Embryonic facial prominence (tissue), 1 donor: ENCODE results near the gene RHPN2.
"Not testable (repeated sequence)": the region's sequence is repeated elsewhere in the genome, so short reads cannot be mapped to it uniquely, and the experiment has no call there.

Experiments used
- DNase-seq: peaks from one replicate; pipeline ENCODE4 v3.0.0-alpha.2; 2016; ENCODE audit errors: extremely low spot score

The RHPN2 gene

DNA sequence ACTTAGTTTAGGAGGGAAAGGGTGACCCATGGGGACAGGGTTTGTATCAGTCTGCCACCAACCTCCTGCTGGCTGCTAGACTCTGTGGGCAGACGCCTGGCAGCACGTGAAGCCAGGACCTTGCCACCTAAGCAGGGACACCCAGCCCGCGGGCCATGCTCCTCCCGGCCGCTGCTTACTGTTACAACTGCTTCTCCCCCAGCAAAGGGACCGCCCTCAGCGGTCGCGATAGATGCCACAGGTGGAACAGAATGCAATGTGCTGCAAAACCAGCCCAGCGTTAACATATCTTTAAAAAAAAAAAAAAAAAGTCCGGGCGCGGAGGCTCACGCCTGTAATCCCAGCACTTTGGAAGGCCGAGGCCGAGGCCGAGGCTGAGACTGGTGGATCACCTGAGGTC lies 1.9 kb upstream of the RHPN2 start:
- DNase-seq = no peak

DNA sequence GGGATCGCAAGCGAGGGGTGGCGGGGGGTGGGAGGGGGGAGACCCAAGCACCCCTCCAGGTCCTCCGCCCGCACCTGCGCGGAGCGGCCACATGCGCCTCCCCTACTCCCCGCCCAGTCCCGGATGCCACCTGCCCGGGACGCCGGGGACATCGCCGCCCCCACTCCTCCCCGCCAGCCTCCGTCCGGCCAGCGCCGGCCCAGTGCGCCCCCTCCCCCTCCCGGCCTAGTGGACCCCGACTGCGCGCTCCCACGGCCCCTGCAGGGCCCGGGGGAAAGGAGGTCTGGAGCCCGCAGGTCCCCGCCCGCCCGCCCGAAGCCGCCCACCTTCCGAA lies 263 bp downstream of the RHPN2 start:
- DNase-seq = no peak

DNA sequence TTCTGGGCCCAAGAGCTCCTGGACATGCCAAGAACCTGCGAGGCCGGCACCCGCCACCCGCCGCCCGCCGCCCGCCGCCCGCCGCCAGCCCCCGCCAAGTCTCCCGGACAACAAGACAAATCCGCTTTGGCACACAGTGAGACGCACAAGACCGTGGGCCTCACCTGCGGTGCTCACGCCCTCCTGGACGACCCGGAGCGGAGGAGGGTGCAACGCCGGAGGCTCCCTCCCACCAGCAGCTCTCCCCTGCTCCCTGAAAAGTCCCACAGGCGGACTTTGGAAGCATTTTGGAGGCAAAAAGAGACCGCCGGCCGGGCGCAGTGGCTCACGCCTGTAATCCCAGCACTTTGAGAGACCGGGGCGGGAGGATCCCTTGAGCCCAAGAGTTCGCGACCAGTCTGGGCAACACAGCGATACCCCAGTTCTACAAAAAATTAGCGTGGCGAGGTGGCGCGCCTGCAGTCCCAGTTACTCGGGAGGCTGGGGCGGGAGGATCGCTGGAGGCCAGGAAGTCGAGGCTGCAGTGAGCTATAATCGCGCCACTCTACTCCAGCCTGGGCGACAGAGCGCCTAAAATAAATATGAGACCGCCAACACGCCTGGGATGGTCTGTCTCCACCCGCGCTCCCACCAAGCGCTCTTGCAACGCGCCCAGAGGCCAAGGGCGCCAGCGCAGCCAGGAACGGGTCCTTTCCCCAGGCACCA lies 783 bp downstream of the RHPN2 start:
- DNase-seq = no peak

DNA sequence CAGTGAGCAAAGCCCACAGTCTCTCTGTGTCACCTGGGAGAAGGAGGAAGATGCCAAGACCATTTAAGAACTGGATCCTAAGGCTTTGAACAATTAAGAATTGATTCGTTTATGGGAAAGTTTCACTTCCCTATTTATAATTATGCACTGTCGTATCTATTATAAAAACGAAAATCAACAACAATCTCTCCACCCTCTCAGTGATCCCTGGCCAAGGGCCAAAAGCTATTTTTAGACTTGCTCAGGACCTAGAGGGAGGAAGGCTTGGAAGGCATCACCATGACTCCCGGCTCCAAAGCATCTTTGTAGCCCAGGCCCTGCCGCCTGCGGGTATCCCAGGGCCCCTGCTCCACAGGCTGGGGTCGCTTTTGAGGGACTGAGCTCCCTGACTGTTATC lies 1.3 kb downstream of the RHPN2 start:
- no peak for DNase-seq

- no peak for DNase-seq
Measured at GRCh38 chr19:33062902-33063301, 1.8 kb downstream of the RHPN2 start.

DNA sequence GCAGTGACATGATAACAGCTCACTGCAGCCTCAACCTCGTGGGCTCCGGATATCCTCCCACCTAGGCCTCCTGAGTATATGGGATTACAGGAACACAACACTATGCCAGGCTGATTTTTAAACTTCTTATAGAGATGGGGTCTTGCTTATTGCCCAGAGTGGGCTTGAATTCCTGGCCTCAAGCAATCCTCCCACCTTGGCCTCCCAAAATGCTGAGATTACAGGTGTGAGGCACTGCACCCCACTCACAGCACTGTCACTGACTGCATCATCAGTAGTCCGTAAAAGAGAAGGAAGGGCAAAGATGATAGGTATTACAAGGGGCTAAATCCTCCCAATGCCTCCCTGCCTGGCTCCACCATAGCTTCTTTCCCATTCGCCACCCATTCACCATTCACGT lies 4.1 kb downstream of the RHPN2 start:
- DNase-seq = no peak

- no peak for DNase-seq
Measured at GRCh38 chr19:33055718-33056117, 9.0 kb downstream of the RHPN2 start.

- no peak for DNase-seq
Measured at GRCh38 chr19:33054623-33055022, 10.1 kb downstream of the RHPN2 start.

- DNase-seq = no peak
Measured at GRCh38 chr19:33052352-33052972, 12.2 kb downstream of the RHPN2 start.

- DNase-seq = no peak
Measured at GRCh38 chr19:33050110-33050509, 14.6 kb downstream of the RHPN2 start.

DNA sequence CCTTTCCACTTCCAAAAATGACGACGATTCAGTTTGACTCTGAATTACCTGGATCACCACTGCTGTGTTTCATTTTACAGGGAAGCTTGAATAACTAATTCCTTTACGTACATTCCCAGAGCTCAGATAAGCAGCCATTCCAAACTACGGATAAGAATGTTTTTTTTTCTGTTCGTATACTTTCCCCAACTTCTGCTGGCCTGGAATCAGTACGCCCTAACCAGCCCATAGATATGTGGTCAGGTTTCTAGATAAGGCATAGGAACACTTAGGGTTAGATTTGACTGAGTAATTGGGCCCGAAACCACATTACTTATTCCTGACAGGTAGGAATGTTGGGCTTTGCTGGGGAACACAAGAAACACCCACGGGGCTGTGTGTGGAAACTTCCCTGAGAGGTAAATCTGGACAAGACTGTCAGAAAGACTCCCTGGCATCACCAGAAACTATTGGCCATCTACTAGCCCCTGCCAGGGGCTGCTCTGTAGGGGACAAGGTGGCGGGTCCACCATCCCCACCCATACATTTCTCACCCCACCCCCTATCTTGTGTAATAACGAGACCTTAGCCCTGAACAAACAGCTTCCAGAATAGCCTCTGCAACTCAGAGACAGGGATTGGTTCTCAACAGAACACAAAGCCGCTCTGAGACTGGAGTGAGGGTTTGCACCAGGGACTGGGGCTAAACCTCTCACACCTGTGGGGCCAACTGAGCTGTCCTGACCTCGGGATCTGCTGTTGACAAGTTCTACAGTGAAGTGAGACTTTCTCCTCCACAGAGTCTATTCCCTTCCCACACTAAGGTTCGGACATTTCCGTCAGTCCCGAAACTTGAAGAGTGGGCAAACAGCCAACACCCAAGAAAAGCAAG lies 15.6 kb downstream of the RHPN2 start:
- no peak for DNase-seq

DNA sequence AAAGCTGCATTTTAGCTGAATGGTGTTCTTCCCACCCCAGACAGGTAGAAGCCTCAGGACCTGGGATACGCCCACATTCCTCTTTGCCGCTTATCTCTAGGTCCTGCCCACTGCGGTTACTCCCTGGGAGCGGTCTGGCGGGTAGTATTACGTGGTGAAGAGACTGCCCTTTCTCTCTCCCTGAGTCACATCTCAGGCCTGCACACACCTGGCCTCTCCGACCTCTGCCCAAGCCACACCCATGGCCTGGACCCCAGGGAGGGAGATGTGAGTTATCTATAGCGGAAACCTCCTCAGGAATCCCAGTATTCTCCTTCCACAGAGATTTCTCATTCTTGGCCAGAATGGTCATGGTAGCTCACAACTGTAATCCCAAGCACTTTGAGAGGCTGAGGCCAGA lies 17.3 kb downstream of the RHPN2 start:
- no peak for DNase-seq

DNA sequence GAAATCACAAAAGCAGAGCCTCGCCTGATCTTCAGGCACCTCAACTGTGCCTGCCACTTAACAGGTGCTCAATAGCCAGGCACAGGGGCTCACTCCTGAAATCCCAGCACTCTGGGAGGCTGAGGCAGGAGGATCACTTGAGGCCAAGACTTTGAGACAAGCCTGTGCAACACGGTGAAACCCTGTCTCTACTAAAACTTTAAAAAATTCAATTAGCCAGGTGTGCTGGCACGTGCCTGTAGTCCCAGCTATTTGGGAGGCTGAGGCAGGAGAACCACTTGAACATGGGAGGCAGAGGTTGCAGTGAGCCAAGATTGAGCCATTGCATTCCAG lies 22.9 kb downstream of the RHPN2 start:
- not testable (repeated sequence) for DNase-seq

DNA sequence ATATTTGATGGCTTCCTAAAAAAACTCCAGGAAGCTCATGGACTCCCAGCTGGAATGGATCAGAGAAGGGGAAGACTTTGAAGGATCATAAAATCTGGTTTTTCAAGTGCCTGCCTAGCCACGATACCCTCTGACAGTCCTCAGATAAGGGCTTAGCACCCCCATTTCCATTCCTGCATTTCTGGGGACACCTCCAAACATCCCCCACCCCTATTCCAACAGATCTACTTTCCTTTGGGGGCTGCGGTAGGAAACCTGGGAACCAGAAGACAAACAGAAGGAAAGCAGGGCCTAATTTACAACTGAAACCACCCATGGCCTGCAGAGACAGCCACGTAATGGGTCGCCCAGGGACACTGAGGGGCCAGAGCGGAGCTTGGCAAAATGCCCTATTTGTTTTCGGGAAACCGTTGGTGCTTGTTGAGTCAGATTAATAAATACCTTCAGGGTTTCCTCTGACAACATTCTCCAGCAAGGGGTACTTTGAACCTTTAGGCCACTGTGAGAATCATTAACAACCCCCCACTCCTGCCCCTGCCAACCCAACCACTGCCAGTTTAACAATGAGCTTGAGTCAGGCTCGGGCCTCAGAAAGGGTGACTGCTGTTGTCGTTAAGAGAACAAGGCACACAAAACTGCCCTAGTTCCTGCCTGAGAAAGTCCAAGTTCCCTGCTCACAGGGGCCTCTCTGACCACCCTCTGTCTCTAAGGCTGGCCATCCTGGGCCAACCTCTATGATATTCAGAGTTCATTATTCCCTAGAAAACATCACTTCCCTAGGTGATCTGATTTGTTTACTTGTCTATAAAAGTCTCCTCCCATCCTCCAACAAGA lies 23.5 kb downstream of the RHPN2 start:
- no peak for DNase-seq

DNA sequence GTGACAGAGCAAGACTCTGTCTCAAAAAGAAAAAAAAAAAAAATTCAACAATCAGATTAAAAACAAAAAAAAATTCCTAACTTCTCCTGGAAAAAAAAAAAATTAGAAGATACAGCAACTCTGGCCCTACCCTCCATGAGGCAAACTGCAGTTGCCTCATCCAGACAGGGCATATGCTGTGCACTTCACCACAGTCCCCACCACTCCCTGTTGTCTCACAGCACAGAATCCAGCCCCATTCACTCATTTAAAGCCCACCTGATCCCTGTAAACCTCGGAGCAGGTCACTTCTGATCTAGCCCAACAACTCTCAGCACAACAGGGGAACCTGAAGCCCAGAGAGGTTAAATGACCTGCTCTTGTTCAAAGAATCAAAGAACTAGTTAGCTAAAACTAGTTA lies 24.9 kb downstream of the RHPN2 start:
- no peak for DNase-seq

- no peak for DNase-seq
Measured at GRCh38 chr19:33039108-33039599, 25.5 kb downstream of the RHPN2 start.

DNA sequence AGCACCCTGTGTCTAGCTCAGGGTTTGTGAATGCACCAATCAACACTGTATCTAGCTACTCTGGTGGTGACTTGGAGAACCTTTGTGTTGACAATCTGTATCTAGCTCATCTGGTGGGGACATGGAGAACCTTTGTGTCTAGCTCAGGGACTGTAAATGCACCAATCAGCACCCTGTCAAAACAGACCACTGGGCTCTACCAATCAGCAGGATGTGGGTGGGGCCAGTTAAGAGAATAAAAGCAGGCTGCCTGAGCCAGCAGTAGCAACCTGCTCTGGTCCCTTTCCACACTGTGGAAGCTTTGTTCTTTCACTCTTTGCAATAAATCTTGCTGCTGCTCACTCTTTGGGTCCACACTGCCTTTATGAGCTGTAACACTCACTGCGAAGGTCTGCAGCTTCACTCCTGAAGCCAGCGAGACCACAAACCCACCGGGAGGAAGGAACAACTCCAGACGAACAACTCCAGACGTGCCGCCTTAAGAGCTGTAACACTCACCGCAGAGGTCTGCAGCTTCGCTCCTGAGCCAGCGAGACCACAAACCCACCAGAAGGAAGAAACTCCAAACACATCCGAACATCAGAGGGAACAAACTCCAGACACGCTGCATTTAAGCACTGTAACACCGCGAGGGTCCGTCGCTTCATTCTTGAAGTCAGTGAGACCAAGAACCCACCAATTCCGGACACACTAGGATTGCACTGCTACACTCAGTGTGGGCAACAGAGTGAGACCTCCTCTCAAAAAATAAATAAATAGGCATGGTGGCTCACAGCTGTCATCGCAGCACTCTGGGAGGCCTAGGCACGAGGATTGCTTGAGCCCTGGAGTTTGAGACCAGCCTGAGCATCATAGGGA lies 27.3 kb downstream of the RHPN2 start:
- DNase-seq = not testable (repeated sequence)

DNA sequence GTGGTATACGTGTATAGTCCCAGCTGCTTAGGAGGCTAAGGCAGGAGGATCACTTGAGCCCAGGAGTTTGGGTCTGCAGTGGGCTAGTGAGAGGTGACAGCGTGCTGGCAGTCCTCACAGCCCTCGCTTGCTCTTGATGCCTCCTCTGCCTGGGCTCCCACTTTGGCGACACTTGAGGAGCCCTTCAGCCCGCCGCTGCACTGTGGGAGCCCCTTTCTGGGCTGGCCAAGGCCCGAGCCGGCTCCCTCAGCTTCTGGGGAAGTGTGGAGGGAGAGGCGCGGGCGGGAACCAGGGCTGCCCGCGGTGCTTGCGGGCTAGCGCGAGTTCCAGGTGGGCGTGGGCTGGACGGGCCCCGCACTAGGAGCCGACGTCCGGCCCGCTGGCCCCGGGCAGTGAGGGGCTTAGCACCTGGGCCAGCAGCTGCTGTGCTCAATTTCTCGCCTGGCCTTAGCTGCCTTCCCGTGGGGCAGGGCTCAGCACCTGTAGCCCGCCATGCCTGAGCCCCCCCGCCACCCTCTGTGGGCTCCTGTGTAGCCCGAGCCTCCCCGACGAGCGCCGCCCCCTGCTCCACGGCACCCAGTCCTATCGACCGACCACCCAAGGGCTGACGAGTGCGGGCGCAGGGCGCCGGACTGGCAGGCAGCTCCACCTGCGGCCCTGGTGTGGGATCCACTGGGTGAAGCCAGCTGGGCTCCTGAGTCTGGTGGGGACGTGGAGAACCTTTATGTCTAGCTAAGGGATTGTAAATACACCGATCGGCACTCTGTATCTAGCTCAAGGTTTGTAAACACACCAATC lies 28.1 kb downstream of the RHPN2 start:
- not testable (repeated sequence) for DNase-seq

DNA sequence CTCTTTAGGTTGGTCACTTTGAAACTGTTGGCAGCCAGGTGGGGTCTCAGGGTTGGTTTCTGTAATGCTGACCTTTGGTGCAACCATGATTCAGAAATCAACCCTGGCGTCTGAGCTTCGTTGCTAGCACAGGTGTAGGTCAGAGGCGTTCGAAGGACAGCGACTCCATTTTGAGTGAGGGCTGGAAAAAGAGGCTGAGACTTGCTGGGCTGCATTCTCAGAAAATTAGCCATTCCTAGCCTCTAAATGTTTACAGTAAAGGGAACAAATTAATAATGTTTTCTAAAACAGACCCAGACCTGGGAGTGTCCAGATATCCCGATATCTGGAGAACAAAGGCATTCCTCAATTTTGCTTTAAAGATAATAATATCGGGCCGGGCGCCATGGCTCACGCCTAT lies 29.2 kb downstream of the RHPN2 start:
- no peak for DNase-seq

- DNase-seq = no peak
Measured at GRCh38 chr19:33032218-33032781, 32.4 kb downstream of the RHPN2 start.
